ENCODE measurements around the gene NT5C2. TPM values are rescaled to one million over a fixed set of nuclear protein-coding genes. Genes with fewer than 3 reads are reported as not detected.
A peak's percentile ranks its signal among the peaks of the same experiment; 100 is the strongest.

The NT5C2 gene
- total RNA-seq, 2 donors from 2014 or later, result 88.4 to 112 TPM

DNA sequence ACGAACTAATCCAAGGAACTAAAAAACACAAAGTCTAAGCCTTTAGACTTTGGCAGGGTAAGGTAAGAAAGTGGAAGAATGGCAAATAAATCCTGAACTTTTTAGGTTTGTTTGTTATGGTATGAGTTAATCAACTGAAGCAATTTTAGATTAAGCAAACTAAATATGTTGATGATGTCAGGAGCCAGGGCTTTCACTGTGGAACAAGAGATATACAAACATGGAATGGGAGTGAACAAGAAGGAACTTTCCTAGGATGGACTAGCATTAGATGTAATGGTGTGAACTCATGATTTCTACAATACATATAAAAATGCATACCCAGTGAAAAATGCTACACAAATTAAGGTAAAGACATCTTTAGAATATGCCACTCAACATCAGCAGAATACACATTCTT lies 35.8 kb downstream of the NT5C2 start:
- DNase-seq (ENCODE audit: low spot score), result no peak
- TF ChIP-seq POLR2AphosphoS5 (IDR thresholded peaks at IDR 0.05), result no peak
- TF ChIP-seq, protein P1, sequence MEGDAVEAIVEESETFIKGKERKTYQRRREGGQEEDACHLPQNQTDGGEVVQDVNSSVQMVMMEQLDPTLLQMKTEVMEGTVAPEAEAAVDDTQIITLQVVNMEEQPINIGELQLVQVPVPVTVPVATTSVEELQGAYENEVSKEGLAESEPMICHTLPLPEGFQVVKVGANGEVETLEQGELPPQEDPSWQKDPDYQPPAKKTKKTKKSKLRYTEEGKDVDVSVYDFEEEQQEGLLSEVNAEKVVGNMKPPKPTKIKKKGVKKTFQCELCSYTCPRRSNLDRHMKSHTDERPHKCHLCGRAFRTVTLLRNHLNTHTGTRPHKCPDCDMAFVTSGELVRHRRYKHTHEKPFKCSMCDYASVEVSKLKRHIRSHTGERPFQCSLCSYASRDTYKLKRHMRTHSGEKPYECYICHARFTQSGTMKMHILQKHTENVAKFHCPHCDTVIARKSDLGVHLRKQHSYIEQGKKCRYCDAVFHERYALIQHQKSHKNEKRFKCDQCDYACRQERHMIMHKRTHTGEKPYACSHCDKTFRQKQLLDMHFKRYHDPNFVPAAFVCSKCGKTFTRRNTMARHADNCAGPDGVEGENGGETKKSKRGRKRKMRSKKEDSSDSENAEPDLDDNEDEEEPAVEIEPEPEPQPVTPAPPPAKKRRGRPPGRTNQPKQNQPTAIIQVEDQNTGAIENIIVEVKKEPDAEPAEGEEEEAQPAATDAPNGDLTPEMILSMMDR (IDR thresholded peaks at IDR 0.05), result no peak
- no peak for TF ChIP-seq POLR2A (IDR thresholded peaks at IDR 0.05)
- no peaks in the 10 kb centered on the region for H3K27me3 ChIP-seq (replicated peaks; ENCODE audit: insufficient read depth)
- H3K4me1 ChIP-seq (replicated peaks), result peaks cover 15% of the 10 kb centered on the region
- H3K9me3 ChIP-seq, result no peaks in the 10 kb centered on the region
- H3K4me3 ChIP-seq, result no peak overlapping the region
- intact Hi-C loops (cut with DNase I), result no loop called here
- H3K27ac ChIP-seq, result no peak overlapping the region
- H3K36me3 ChIP-seq, result no peaks in the 10 kb centered on the region
- 95% methylated on average over 1 of the region's 1 CpG for WGBS

- 74% methylated on average over 4 of the region's 4 CpGs for WGBS
These were observed 37.5 kb downstream of the NT5C2 start for GRCh38 chr10:103155471-103156085.

DNA sequence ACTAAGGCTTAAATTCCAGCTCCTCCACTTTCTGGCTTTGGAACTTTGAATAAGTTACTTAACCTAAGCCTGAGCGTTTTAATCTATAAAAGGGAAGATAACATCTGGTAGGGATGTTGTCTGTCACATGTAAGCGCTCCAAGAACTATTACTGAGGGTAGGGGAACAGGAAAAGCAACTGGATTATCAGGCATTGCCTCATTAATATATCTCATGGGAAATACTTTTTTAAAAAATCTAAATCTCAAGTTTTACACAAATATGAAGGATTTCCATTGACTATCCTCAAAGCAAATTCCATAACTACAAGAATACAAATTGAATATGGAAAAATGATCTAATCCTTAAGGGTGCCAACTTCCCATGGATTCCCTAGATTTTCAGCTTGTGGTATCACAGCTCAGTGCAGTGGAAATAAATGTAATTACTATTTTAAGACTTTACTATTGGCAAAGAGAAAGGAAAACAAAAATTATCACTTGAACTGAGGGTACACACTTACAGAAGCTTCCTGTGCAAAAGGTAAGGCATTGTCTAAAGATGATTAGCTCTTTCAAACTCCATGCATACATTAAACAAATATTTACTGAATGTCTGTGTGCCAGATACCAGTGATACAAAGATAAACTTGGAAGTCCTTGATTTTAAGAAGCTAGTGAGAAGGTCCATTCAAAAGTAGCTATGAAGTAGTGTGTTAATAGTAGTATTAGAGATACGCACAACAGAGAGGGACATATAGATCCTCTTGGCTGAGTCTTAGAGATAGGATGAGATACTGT lies 38.4 kb downstream of the NT5C2 start:
- H3K36me3 ChIP-seq, result no peaks in the 10 kb centered on the region
- H3K27ac ChIP-seq, result peak overlapping the region; percentile 72 to 75
- DNase-seq (ENCODE audit: low spot score), result peak; percentile 11
- H3K4me3 ChIP-seq, result no peak overlapping the region
- peaks cover 15% of the 10 kb centered on the region for H3K4me1 ChIP-seq (replicated peaks)
- WGBS, result 33% methylated on average over 3 of the region's 3 CpGs
- no peaks in the 10 kb centered on the region for H3K9me3 ChIP-seq
- H3K27me3 ChIP-seq (replicated peaks; ENCODE audit: insufficient read depth), result no peaks in the 10 kb centered on the region
- intact Hi-C loops (cut with DNase I), result loop anchor here (5.0 kb wide), 1 partner anchor 38 kb away; the partner anchor contains the start of gene NT5C2
- TF ChIP-seq POLR2AphosphoS5 (IDR thresholded peaks at IDR 0.05) (peak; percentile 53), POLR2A (IDR thresholded peaks at IDR 0.05) (no peak)
- TF ChIP-seq, protein P1 (IDR thresholded peaks at IDR 0.05), result no peak

More at GRCh38 chr10:103155471-103156085, 37.5 kb downstream of the NT5C2 start:
- Histone ChIP-seq H3K27me3 (replicated peaks; ENCODE audit: insufficient read depth) (no peaks in the 10 kb centered on the region), H3K27ac (peak overlapping the region in 1 of 2 donors; percentile 72), H3K4me1 (replicated peaks) (peaks cover 15% of the 10 kb centered on the region), H3K36me3 (no peaks in the 10 kb centered on the region), H3K4me3 (no peak overlapping the region), H3K9me3 (no peaks in the 10 kb centered on the region)
- TF ChIP-seq, protein P1 (IDR thresholded peaks at IDR 0.05), result no peak
- TF ChIP-seq POLR2A (IDR thresholded peaks at IDR 0.05) (no peak), POLR2AphosphoS5 (IDR thresholded peaks at IDR 0.05) (no peak)
- intact Hi-C loops (cut with DNase I), result no loop called here
- no peak for DNase-seq (ENCODE audit: low spot score)

DNA sequence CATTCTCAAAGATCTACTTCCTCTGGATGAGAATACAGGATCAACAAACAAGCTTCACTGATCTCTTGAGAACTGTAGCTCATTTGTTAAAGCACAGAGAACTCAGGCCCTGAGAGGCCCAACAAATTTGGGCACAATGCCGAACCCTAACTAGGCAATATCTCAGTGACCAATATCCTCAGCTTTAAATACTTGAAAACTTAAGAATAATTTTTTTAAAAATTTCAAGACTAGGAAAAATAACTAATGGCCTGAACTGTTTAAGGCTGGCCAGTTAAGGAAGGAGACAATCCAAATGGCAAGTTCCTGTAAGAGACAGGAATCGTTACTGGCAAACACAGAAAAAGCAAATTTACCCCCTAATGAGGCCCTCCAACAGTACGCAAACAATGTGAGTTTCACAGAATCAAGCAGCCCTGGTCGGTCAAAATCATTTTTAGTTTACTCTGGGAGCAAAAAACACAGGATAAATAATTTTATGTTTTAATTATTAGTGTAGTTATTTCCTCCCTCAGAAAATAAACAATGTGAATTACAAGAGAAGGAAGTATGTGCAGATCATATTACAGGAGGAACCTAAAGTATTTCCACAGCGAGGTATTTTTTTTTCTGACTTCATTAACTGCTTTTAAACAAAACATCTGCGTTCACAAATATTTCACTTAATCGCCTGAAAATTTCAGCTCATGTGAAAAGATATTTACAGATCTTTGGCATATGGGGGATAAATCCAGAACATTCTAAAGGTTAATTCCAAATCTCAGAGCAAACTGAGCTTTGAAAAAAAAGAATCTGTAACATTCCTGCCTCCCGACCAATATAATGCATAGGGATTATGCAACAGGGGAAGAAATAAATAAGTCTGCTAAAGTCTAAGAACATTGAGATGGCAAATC lies 39.5 kb downstream of the NT5C2 start:
- no peak for DNase-seq (ENCODE audit: low spot score)
- Histone ChIP-seq H3K4me3 (peak overlapping the region in 1 of 2 donors; percentile 0), H3K36me3 (no peaks in the 10 kb centered on the region), H3K27ac (peak overlapping the region; percentile 72 to 75), H3K4me1 (replicated peaks) (peaks cover 15% of the 10 kb centered on the region), H3K9me3 (no peaks in the 10 kb centered on the region), H3K27me3 (replicated peaks; ENCODE audit: insufficient read depth) (no peaks in the 10 kb centered on the region)
- intact Hi-C loops (cut with DNase I), result loop anchor here (5.0 kb wide), 1 partner anchor 39 kb away; the partner anchor contains the start of gene NT5C2
- TF ChIP-seq, protein P1 (IDR thresholded peaks at IDR 0.05), result no peak
- TF ChIP-seq POLR2AphosphoS5 (IDR thresholded peaks at IDR 0.05) (no peak), POLR2A (IDR thresholded peaks at IDR 0.05) (no peak)
- WGBS, result 7% methylated on average over 8 of the region's 8 CpGs
